ENCODE results near the gene ALK. TPM values are rescaled to one million over a fixed set of nuclear protein-coding genes. Genes with fewer than 3 reads are reported as not detected.

Gene ALK
- polyA plus RNA-seq, 3 donors: not detected

DNA sequence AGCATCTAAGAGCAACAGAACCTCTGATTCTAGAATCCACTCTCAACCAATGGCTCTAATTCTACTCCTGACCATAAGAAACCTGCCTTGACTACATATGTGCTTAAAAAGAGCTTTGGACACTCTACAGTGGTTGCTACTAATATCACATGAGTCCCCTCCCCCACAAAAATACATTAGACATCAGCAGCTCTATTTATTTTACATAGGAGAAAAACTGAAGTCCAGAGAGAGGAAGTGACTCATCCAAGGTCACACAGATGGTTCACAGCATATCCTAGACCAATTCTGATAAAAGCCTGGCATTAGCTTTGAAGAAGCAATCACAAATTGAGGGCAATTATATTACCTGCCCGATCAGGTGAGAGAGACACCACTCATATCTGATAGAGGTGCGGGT is 49.8 kb downstream of the ALK start:
- Histone ChIP-seq H3K9ac (ENCODE audit: insufficient read depth, low read length, poor library complexity, severe bottlenecking) (no peak overlapping the region), H3K9me3 (replicated peaks in 1 of 2; ENCODE audit: control insufficient read depth in 1 of 2, insufficient read depth in 1 of 2, low read length in 2 of 2) (no peaks in the 10 kb centered on the region), H2AFZ (ENCODE audit: insufficient read depth, low read depth, low read length, poor library complexity, severe bottlenecking) (no peak overlapping the region), H3K4me1 (ENCODE audit: control insufficient read depth in 1 of 2, insufficient read depth in 2 of 2, low read length in 2 of 2) (no peaks in the 10 kb centered on the region), H3K79me2 (ENCODE audit: insufficient read depth, low read length) (no peaks in the 10 kb centered on the region), H3K36me3 (replicated peaks in 1 of 2; ENCODE audit: control insufficient read depth in 1 of 2, insufficient read depth in 2 of 2, low read length in 2 of 2) (no peaks in the 10 kb centered on the region), H4K20me1 (ENCODE audit: insufficient read depth, low read length) (no peaks in the 10 kb centered on the region), H3K4me2 (replicated peaks; ENCODE audit: extremely low read depth, low read length, poor library complexity, severe bottlenecking) (no peak overlapping the region), H3K27ac (ENCODE audit: low read depth in 1 of 2, low read length in 2 of 2) (no peak overlapping the region), H3K27me3 (ENCODE audit: control insufficient read depth in 2 of 2, insufficient read depth in 2 of 2, low read length in 2 of 2) (no peaks in the 10 kb centered on the region), H3K4me3 (replicated peaks in 1 of 3; ENCODE audit: low read depth in 2 of 3, low read length in 3 of 3) (no peak overlapping the region)
- Mint-ChIP-seq H3K27me3 (ENCODE audit: low read depth in 3 of 3) (peaks cover 0 to 1% (median 0%) of the 10 kb centered on the region in 3 donors), H3K36me3 (no peaks in the 10 kb centered on the region), H3K27ac (no peak overlapping the region), H3K9me3 (peaks cover 0 to 3% (median 2%) of the 10 kb centered on the region in 7 donors), H3K4me3 (no peak overlapping the region), H3K4me1 (no peaks in the 10 kb centered on the region)
- TF ChIP-seq, protein P1, sequence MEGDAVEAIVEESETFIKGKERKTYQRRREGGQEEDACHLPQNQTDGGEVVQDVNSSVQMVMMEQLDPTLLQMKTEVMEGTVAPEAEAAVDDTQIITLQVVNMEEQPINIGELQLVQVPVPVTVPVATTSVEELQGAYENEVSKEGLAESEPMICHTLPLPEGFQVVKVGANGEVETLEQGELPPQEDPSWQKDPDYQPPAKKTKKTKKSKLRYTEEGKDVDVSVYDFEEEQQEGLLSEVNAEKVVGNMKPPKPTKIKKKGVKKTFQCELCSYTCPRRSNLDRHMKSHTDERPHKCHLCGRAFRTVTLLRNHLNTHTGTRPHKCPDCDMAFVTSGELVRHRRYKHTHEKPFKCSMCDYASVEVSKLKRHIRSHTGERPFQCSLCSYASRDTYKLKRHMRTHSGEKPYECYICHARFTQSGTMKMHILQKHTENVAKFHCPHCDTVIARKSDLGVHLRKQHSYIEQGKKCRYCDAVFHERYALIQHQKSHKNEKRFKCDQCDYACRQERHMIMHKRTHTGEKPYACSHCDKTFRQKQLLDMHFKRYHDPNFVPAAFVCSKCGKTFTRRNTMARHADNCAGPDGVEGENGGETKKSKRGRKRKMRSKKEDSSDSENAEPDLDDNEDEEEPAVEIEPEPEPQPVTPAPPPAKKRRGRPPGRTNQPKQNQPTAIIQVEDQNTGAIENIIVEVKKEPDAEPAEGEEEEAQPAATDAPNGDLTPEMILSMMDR (IDR thresholded peaks at IDR 0.05): no peak
- intact Hi-C loops (cut with micrococcal nuclease): no loop called here
- 88% methylated on average over 2 of the region's 2 CpGs for WGBS (ENCODE audit: insufficient coverage)
- no peak for DNase-seq

DNA sequence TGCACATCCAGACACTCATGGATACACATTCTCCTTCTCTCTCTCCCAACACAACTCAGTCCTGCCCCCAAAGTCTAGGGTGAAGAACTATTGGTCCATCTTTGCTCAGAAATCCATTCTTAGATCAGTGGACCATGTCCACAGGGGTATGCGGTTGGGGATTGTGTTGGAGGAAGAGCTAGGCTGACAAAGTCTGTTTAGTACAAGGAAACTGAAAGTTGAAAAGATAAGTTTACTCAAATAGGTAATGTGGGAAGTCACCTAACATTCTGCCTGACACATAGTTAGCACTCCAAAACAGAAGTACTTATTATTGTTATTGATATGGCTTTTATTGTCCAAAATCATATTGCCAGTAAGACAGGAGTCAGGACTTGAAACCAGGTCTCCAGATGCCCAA is 55.9 kb downstream of the ALK start:
- Histone ChIP-seq H3K27me3 (ENCODE audit: control insufficient read depth in 2 of 2, insufficient read depth in 2 of 2, low read length in 2 of 2) (no peaks in the 10 kb centered on the region), H2AFZ (ENCODE audit: insufficient read depth, low read depth, low read length, poor library complexity, severe bottlenecking) (no peak overlapping the region), H3K4me2 (replicated peaks; ENCODE audit: extremely low read depth, low read length, poor library complexity, severe bottlenecking) (no peak overlapping the region), H4K20me1 (ENCODE audit: insufficient read depth, low read length) (no peaks in the 10 kb centered on the region), H3K4me3 (replicated peaks in 1 of 3; ENCODE audit: low read depth in 2 of 3, low read length in 3 of 3) (no peak overlapping the region), H3K4me1 (ENCODE audit: control insufficient read depth in 1 of 2, insufficient read depth in 2 of 2, low read length in 2 of 2) (no peaks in the 10 kb centered on the region), H3K36me3 (replicated peaks in 1 of 2; ENCODE audit: control insufficient read depth in 1 of 2, insufficient read depth in 2 of 2, low read length in 2 of 2) (no peaks in the 10 kb centered on the region), H3K9ac (ENCODE audit: insufficient read depth, low read length, poor library complexity, severe bottlenecking) (no peak overlapping the region), H3K9me3 (replicated peaks in 1 of 2; ENCODE audit: control insufficient read depth in 1 of 2, insufficient read depth in 1 of 2, low read length in 2 of 2) (peaks cover 0 to 3% of the 10 kb centered on the region in 2 donors), H3K27ac (ENCODE audit: low read depth in 1 of 2, low read length in 2 of 2) (no peak overlapping the region), H3K79me2 (ENCODE audit: insufficient read depth, low read length) (no peaks in the 10 kb centered on the region)
- TF ChIP-seq, protein P1 (IDR thresholded peaks at IDR 0.05): no peak
- H3K4me1 Mint-ChIP-seq: no peaks in the 10 kb centered on the region
- DNase-seq: no peak
- peak overlapping the region in 1 of 7 donors; percentile 5 for H3K27ac Mint-ChIP-seq
- H3K36me3 Mint-ChIP-seq: no peaks in the 10 kb centered on the region
- intact Hi-C loops (cut with micrococcal nuclease): no loop called here
- peaks cover 0 to 4% (median 2%) of the 10 kb centered on the region in 7 donors for H3K9me3 Mint-ChIP-seq
- WGBS (ENCODE audit: insufficient coverage): no CpG with 5 or more reads among the region's 1 CpG
- H3K4me3 Mint-ChIP-seq: no peak overlapping the region
- H3K27me3 Mint-ChIP-seq (ENCODE audit: low read depth in 3 of 3): peaks cover 2 to 6% (median 3%) of the 10 kb centered on the region in 3 donors

Measured in CD14-positive monocyte (primary cell).